ENCODE results near the gene CCDC85C. TPM values are rescaled to one million over a fixed set of nuclear protein-coding genes. Genes with fewer than 3 reads are reported as not detected.

Gene CCDC85C
- total RNA-seq, 4 donors from 2014 or later: 0.34 to 1.7 (median 0.80) TPM

DNA sequence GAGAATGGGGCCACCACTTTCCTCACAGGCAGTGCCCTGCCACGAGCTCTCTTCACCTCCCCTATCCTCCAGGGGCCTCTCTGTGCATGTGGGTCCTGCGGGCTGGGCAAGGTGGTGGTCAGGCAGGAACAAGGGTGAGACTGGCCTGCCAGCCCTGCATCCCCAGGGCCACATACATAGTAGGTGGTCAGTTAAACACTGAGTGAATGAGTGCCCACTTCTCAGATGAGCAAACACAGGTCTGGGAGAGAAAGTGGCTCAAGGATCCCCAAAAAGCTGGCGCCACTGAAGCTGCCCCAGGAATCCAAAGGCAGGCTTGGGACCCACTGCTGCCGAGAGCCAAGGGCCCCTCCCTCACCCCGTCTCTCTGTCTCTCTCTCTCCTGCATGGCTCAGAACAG is 71.7 kb downstream of the CCDC85C start:
- TF ChIP-seq, protein P1, sequence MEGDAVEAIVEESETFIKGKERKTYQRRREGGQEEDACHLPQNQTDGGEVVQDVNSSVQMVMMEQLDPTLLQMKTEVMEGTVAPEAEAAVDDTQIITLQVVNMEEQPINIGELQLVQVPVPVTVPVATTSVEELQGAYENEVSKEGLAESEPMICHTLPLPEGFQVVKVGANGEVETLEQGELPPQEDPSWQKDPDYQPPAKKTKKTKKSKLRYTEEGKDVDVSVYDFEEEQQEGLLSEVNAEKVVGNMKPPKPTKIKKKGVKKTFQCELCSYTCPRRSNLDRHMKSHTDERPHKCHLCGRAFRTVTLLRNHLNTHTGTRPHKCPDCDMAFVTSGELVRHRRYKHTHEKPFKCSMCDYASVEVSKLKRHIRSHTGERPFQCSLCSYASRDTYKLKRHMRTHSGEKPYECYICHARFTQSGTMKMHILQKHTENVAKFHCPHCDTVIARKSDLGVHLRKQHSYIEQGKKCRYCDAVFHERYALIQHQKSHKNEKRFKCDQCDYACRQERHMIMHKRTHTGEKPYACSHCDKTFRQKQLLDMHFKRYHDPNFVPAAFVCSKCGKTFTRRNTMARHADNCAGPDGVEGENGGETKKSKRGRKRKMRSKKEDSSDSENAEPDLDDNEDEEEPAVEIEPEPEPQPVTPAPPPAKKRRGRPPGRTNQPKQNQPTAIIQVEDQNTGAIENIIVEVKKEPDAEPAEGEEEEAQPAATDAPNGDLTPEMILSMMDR (IDR thresholded peaks at IDR 0.05; ENCODE audit: low read depth): no peak

DNA sequence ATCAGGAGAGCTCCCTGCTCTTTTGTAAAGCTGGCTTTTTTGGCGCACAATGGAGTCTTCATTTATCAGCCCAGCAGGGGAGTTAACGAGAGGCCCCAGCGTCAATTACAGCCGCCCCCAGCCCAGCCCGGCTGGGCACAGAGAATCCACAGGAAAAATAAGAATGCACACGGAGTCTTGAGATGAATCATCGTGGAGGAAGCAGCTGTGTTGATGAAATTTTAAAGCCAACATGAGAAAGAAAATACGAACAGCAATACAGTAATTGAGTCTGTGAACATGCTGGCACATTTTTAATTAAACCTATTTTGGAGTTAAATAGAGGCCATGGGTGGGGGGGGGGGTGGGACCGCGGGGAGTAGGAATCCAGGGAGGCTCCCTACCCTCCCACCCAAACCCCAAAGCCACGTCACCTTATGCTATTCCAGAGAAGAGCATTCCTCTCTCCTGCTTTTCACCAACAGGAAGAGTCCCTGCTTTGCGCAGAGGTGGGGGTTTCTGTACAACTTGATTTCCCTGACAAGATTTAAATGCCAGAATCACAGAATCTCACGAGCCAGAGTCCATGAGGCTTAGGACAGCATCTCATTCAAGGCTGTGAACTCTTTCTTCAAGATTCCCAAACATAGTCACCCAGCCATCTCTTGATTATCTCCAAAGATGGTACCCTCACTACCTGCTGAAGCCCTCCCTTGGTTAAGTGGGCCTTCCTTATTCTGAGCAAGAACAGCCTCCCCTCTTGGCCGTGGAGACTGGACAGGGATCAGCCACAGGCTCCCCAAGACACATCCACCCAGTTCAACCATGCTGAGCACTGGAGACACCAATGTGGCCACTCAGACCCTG is 72.5 kb downstream of the CCDC85C start:
- TF ChIP-seq, protein P1 (IDR thresholded peaks at IDR 0.05; ENCODE audit: low read depth): no peak

DNA sequence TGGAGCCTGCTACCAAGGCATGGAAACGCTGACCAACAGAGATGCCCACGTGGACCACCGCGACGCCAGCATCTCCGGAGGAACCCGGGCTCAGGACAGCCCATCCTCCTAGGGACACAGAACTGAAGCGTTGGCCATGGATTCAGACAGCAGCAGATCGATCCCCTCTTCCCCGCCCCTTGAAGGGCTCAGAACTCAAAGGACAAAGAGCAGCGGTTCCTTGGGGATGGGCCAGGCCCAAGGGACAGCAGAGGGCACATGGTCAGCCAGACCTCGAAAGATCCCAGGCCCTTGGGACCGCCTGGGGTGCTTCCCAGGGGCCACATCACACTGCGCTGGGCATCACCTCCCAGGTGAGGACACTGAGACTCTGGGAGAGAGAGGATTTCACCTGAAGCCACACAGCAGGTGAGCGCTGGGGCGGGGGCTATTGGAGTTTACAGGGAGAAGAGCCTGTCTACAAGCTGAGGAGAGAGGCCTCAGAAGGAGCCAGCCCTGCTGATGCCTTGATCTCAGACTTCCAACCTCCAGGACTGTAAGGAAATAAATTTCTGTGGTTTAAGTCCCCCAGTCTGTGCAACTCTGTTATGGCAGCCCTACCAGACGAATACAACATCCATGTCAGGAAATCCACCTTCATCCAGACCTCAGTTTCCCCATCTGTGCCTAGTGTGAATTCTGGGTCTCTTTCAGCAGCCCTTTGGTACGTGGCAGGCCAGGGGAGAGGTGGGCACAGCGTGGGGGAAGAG is 73.4 kb downstream of the CCDC85C start:
- TF ChIP-seq, protein P1 (IDR thresholded peaks at IDR 0.05; ENCODE audit: low read depth): no peak

DNA sequence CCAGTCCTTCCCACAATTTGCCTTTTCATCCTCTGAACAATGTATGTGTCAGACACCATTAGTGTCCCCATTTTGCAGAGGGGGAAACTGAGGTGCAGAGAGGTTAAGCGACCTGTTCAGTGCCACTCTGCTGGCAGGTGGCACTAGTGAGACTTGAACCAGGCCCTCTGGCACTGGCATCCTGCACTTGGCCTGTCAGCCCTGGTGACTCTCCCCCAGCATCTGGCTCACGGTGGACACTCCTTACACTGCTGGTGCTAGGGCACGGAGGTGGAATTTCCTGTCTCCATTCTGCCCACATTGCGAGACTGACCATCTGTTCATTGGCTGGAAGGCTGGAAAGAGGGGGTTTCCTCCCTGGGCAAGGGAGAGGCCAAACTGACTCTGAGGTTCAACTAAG is 74.1 kb downstream of the CCDC85C start:
- TF ChIP-seq, protein P1 (IDR thresholded peaks at IDR 0.05; ENCODE audit: low read depth): no peak

DNA sequence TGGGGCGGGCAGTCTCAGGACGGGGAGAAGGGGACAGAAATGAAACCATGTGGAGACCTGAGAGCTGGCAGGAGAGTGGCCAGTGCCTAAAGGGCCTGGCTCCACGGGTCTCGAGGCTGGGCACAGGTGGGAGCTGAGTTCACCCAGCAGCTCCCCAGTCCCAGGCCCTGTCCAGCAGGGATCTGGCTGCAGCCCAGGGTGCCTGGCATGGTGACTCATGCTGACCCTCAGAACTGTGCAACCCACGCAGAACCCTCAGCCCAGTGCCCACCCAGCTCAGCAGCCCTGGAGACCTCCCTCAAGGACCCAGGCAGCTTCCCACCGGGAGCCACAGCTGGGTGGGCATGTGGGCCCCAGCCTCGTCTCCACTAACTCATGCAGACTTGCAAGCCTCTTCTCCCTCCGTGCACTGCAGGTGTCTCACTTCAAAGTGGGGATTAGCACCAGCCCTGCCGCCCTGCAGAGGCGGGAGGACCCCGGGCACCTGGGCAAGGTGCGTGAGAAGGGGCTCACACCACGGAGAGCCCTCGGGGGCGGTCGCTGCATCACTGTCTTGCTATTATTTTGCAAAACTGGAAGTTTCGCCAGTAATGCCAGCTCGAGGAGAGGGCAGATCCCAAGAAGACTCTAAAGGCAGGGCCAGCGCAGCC is 76.5 kb downstream of the CCDC85C start:
- TF ChIP-seq, protein P1 (IDR thresholded peaks at IDR 0.05; ENCODE audit: low read depth): no peak

DNA sequence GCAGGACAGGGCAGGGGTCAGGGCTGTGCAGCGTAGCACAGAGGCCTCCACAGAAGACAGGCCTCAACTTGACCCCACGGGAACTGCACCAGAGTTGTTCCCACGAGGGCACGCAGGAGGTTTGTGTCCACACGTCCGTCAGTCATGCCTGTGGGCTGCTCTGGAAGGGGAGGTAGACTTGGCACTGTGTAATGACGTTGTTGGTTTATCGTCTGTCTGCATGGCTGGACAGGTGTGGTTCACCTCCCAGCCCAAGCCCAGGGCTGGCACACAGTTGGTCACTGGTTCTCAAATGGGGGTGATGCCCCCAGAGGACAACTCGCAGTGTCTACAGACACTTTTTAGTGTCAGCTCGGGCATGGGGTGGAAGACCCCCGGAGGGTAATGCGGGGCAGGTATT is 77.0 kb downstream of the CCDC85C start:
- TF ChIP-seq, protein P1 (IDR thresholded peaks at IDR 0.05; ENCODE audit: low read depth): no peak

DNA sequence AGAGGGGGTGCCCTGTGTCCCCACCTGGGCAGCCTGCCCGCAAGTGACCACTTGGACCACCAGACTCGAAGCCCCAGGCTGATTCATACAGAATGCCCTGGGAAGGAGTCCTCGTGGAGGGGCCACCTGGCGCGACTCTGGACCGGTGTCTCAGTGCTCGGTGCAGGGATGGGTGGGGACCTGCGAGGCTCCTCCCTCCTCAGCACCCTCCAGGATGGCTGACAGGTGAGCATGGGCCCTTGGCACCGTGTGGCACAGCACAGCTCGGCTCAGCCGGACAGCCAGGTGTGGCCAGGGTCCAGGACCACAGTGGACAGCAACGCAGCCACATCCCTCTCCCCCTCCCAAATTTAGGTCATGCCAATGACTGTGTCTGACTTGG is 78.3 kb downstream of the CCDC85C start:
- TF ChIP-seq, protein P1 (IDR thresholded peaks at IDR 0.05; ENCODE audit: low read depth): no peak

All from subcutaneous adipose tissue (tissue), 4 donors.